Middle frontal gyrus (tissue), 1 donor: ENCODE measurements around the gene TPTE.
"Not testable (repeated sequence)": the region's sequence is repeated elsewhere in the genome, so short reads cannot be mapped to it uniquely, and the experiment has no call there.

Source experiments
- DNase-seq: peaks from one replicate; pipeline ENCODE4 v3.0.0-alpha.2; 2015; ENCODE audit warnings: low spot score; ENCODE audit errors: extremely low spot score

The TPTE gene

DNA sequence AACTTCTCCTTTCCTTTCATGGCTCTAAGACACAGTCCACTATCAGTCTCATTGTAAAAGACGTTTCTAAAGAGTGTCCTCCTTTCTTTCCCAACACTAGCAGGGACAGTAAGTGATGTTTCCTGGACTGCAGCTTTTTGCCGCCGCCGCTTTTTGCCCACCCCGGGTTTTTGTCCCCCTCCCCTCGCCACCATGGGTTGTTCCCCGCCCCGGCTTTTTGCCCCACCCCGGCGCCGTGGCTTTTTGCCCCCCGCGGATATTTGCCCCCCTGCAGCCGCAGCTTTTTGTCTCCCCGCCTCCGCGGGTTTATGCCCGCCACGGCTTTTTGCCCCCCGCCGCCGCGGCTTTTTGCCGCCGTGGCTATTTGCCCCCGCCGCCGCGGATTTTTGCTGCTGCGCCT is 95.2 kb downstream of the TPTE start:
- DNase-seq: no peak

DNA sequence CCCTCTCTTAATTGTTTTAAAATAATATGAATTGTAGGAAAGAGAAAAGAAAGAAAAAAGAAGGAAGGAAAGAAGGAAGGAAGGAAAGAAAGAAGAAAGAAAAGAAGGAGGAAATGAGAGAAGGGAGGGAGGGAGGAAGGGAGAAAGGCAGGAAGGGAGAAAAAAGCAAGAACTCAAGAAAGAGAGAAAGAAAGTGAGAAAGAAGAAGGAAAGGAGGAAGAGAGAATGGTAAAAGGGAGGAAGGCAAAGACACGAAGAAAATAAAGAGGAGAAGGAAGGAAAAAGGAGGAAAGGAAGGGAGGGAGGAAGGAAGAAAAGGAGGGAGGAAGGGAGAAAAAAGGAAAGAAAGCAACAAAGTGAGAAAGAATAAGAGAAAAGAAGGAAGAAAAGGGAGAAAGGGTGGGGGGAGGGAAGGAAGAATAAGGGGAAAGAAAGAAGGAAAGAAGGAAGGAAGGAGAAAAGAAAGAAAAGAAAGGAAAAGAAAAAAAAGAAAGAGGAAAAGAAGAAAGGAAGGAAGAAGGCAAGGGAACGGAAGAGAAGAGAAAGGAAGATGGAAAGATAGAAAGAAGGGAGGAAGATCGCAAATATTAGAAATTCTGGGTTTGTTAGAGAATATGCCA is 95.9 kb downstream of the TPTE start:
- DNase-seq: not testable (repeated sequence)

DNA sequence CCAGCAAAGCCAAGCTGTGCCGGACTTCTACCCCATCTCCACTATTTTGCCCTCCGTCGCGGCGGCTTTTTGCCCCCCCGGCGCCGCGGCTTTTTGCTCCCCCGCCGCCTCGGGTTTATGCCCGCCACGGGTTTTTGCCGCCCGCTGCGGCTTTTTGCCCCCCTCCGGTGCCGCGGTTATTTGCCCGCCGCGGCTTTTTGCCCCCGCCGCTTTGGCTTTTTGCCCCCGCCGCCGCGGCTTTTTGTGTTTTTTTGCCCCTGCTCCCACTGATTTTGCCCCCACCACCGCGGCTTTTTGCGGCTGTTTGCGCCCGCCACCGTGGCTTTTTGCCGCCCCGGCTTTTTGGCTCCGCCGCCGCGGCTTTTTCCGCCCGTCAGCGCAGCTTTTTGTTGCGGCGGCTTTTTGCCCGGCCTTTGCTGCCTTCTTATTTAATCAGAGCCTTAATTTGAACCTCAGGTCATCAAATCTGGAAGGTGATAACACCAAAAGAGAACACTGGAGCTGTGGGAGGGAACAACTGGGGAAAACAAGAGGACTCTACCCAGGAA is 106.0 kb downstream of the TPTE start:
- no peak for DNase-seq

GRCh38 chr21:10629239-10629638 is 107.9 kb downstream of the TPTE start:
- not testable (repeated sequence) for DNase-seq

DNA sequence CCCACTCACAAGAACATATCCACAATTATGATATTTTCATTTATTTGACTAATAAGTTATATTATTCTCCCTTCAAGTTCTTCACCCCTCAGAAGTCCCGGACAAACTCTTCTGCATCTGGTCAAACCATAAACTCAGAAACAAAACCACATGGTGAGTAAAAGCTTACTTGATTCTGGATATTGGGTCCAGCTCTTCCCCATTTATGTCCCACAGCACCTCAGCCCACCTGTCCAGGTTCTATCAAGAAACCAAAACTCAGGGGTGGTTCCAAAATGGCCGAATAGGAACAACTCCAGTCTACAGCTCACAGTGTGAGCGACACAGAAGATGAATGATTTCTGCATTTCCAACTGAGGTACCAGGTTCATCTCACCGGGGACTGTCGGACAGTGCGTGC is 109.4 kb downstream of the TPTE start:
- not testable (repeated sequence) for DNase-seq

DNA sequence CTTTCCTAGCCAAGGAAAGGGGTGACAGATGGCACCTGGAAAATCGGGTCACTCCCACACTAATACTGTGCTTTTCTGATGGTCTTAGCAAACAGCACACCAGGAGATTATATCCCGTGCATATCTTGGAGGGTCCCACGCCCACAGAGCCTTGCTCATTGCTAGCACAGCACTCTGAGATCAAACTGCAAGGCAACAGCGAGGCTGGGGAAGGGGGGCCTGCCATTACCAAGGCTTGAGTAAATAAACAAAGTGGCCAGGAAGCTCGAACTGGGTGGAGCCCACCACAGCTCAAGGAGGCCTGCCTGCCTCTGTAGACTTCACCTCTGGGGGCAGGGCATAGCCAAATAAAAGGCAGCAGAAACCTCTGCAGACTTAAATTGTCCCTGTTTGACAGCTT is 109.9 kb downstream of the TPTE start:
- not testable (repeated sequence) for DNase-seq

- DNase-seq: not testable (repeated sequence)
Observed at GRCh38 chr21:10638144-10638543, 116.8 kb downstream of the TPTE start.

GRCh38 chr21:10639123-10639522 is 117.7 kb downstream of the TPTE start:
- no peak for DNase-seq

GRCh38 chr21:10639746-10640145 is 118.4 kb downstream of the TPTE start:
- not testable (repeated sequence) for DNase-seq

GRCh38 chr21:10640446-10640845 is 119.1 kb downstream of the TPTE start:
- DNase-seq: no peak

DNA sequence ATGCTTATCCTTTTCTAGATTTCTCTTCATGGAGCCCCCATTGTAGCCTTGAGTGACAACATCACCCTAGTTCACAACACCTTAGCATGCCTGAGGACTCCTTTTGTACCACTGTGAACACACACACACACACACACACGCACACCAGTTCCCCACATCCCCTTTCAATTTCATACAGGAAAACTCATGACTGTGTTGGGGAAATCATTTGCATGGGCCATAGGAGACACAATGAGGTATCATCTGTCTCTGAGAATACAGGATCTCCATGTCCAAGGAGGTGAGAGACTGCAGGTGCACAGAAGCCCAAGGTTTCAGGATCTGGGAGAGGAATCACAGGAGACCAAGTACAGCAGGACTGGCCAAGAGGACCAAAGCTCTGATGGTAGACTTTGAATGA is 119.7 kb downstream of the TPTE start:
- no peak for DNase-seq

GRCh38 chr21:10645667-10646066 is 124.3 kb downstream of the TPTE start:
- DNase-seq: not testable (repeated sequence)

DNA sequence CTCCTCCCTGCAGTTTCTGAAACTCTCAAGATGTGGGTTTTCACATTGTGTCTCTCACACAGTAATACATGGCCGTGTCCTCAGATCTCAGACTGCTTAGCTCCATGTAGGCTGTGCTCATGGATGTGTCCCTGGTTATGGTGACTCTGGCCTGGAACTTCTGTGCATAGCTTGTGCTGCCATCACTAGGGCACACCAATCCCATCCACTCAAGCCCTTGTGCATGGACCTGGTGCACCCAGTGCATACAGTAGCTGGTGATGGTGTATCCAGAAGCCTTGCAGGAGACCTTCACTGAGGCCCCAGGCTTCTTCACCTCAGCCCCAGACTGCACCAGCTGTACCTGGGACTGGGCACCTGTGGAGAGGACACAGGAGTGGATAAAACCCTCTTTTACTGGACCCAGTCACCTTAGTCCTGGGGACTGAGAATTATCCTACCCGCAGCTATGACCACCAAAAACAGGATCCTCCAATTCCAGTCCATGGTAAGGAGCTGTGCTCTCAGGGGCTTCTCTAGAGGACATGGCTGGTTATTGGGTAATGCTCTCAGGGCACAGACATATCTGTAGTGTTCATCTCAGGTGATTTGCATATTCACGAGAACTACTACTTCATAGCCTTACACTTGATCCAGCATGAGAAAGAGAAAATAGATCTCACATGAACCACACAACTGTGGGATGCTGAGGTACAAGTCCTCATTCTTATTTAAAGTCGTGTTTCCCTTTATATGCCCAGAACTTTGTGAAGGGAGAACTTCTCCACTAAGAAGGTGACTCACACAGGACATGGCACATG is 128.2 kb downstream of the TPTE start:
- DNase-seq: not testable (repeated sequence)

- DNase-seq: not testable (repeated sequence)
Observed at GRCh38 chr21:10650297-10650696, 128.9 kb downstream of the TPTE start.
